IPS-20b (cell line): Measurements from ENCODE around the gene CACNA2D2.

Source experiments
- H3K27ac ChIP-seq: one replicate; pipeline ENCODE4 v1.5.1; 2013; ENCODE audit warnings: low read length
- H3K27me3 ChIP-seq: 2 replicates; pipeline ENCODE4 v1.6.1; 2013; ENCODE audit warnings: mild to moderate bottlenecking, low read length, inconsistent platforms; ENCODE audit not compliant: insufficient read depth
- H3K36me3 ChIP-seq: 2 replicates; pipeline ENCODE4 v1.6.1; 2013; ENCODE audit warnings: low read depth, mild to moderate bottlenecking, inconsistent platforms, low read length, moderate library complexity; ENCODE audit not compliant: insufficient read depth
- H3K4me1 ChIP-seq: 2 replicates; pipeline ENCODE4 v1.6.1; 2013; ENCODE audit warnings: mild to moderate bottlenecking, control low read depth, inconsistent platforms, low read length, moderate library complexity; ENCODE audit not compliant: insufficient read depth
- H3K4me3 ChIP-seq: 2 replicates; pipeline ENCODE4 v1.5.1; 2013; ENCODE audit warnings: mild to moderate bottlenecking, low read length, inconsistent platforms
- H3K9ac ChIP-seq: 2 replicates; pipeline ENCODE4 v1.6.1; 2013; ENCODE audit warnings: low read depth, mild to moderate bottlenecking, inconsistent platforms, low read length, moderate library complexity
- H3K9me3 ChIP-seq: 2 replicates; pipeline ENCODE4 v1.6.1; 2013; ENCODE audit warnings: mild to moderate bottlenecking, low read depth, low read length, inconsistent platforms; ENCODE audit not compliant: insufficient read depth

CACNA2D2 gene

DNA sequence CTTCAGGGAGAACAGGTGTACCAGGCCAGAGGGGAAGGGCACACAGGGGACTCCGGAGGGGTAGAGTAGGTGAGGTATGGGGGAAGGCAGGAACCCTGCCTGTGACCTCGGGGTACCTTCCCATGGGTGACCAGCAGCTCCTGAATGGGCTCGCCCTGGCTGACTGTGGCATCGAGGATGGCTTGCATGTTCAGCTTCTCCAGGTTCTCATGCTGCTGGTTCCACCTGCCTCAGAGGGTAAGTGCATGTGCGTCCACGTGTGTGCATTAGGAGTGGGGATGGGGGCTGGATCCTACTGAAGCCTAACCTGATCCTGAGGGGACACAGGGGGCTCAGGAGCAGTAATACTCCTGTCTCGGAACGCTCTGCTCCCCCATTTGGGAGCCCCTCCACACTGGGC lies 158.4 kb downstream of the CACNA2D2 start:
- peak overlapping the region; percentile 63 for H3K4me3 ChIP-seq
- H3K36me3 ChIP-seq, result peaks cover 7% of the 10 kb centered on the region
- no peak overlapping the region for H3K9ac ChIP-seq
- no peak overlapping the region for H3K27ac ChIP-seq
- H3K9me3 ChIP-seq, result no peaks in the 10 kb centered on the region
- H3K4me1 ChIP-seq, result no peaks in the 10 kb centered on the region
- H3K27me3 ChIP-seq, result peaks cover 66% of the 10 kb centered on the region

DNA sequence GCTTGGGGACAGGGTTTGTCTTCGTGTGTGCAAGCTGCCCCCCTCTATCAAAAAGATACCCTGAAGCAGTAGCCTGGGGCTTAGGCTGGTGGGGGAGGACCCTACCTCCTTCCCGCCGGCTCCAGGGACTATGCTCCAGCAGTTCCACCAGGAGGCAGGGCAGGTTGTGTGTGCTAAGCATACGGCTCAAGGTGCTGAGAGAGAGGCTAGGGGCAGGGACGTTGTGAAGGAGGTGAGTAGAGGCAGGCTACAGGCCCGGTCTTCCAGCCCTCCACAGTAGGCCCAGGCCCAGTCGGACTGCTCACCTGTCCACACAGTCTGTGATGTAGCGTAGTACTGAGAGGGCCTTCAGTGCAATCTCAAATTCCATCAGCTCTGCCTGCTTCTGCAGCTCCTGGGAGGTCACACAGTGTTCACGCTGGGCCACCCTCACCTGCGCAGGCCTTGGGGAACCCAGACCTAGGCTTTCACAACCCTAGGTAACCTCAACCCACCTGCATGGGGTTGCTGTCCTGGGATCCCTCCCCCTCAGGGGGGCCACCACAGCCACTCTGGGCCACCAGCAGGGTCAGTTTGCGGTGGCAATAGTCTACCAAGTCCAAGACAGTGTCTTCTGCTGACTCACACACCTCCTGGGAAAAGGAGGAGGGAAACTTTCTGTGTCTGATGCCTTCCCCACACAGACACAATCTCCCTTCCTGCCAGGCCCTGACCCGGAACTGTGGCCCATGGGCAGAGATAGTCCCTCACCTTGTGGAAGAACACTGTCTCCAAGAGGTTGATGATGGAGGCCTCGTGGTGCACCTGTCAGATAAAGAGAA lies 160.4 kb downstream of the CACNA2D2 start:
- Histone ChIP-seq H3K27me3 (peaks cover 86% of the 10 kb centered on the region), H3K27ac (no peak overlapping the region), H3K36me3 (no peaks in the 10 kb centered on the region), H3K4me3 (no peak overlapping the region), H3K9ac (no peak overlapping the region), H3K9me3 (no peaks in the 10 kb centered on the region), H3K4me1 (no peaks in the 10 kb centered on the region)

GRCh38 chr3:50341996-50342650 lies 161.3 kb downstream of the CACNA2D2 start:
- Histone ChIP-seq H3K9me3 (no peaks in the 10 kb centered on the region), H3K4me1 (no peaks in the 10 kb centered on the region), H3K27me3 (peaks cover 89% of the 10 kb centered on the region), H3K4me3 (no peak overlapping the region), H3K27ac (no peak overlapping the region), H3K36me3 (no peaks in the 10 kb centered on the region), H3K9ac (no peak overlapping the region)

- Histone ChIP-seq H3K4me3 (peak overlapping the region; percentile 61; the same call in 1 of the 2 replicates), H3K4me1 (no peaks in the 10 kb centered on the region), H3K9me3 (no peaks in the 10 kb centered on the region), H3K36me3 (no peaks in the 10 kb centered on the region), H3K9ac (no peak overlapping the region), H3K27ac (no peak overlapping the region), H3K27me3 (peaks cover 87% of the 10 kb centered on the region)
These were observed 161.9 kb downstream of the CACNA2D2 start for GRCh38 chr3:50341537-50341936.

DNA sequence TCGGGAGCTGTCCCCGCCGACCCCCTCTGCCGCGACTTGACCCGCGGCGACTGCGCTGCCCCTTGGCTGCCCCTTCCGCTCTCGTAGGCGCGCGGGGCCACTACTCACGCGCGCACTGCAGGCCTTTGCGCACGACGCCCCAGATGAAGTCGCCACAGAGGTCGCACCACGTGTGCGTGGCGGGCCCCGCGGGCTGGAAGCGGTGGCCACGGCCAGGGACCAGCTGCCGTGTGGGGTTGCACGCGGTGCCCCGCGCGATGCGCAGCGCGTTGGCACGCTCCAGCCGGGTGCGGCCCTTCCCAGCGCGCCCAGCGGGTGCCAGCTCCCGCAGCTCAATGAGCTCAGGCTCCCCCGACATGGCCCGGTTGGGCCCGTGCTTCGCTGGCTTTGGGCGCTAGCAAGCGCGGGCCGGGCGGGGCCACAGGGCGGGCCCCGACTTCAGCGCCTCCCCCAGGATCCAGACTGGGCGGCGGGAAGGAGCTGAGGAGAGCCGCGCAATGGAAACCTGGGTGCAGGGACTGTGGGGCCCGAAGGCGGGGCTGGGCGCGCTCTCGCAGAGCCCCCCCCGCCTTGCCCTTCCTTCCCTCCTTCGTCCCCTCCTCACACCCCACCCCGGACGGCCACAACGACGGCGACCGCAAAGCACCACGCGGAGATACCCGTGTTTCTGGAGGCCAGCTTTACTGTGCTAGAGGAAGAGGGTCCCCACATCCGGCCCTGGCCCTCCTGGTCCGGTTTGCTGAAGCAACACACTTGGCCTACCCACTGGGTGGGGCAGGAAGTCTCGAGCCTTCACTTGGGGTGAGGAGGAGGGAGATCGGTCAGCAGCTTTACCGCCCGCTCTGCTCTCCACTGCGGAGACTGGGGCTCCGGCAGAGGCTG lies 162.7 kb downstream of the CACNA2D2 start, which contains the start of gene RASSF1:
TSS of gene RASSF1 (minus strand) at position 389 of the 882 bp plus-strand sequence. CDS start at position 358, 31 bp downstream.
- Histone ChIP-seq H3K4me3 (peak within 1 kb of the TSS; percentile 61), H3K4me1 (no peaks in the 10 kb centered on the region), H3K27ac (no peak within 1 kb of the TSS), H3K27me3 (peaks cover 80% of the 10 kb centered on the region), H3K9me3 (no peaks in the 10 kb centered on the region), H3K36me3 (no peaks in the 10 kb centered on the region), H3K9ac (peak within 1 kb of the TSS; percentile 45; the same call in 1 of the 2 replicates)

DNA sequence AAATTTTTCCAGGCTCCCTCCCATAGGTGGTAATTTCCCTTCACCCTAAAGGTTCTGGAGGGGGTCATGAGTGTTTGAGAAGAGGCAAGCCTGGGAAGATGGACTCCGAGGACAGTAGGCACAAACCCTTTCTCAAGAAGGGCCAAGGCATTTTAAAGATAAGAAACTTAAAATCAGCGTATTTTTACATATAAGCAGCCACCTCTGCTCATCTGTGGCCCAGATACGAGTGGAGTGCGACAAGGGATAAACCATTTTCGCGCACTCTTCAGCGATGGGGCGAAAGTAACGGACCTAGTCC lies 163.3 kb downstream of the CACNA2D2 start:
- H3K27me3 ChIP-seq, result peaks cover 74% of the 10 kb centered on the region
- H3K4me1 ChIP-seq, result no peaks in the 10 kb centered on the region; the same call in 1 of the 2 replicates
- no peak overlapping the region for H3K9ac ChIP-seq

GRCh38 chr3:50339485-50340146 lies 163.8 kb downstream of the CACNA2D2 start:
- H3K4me1 ChIP-seq, result no peaks in the 10 kb centered on the region; the same call in 1 of the 2 replicates
- no peak overlapping the region for H3K27ac ChIP-seq
- peaks cover 2% of the 10 kb centered on the region; the same call in 1 of the 2 replicates for H3K36me3 ChIP-seq
- peaks cover 69% of the 10 kb centered on the region for H3K27me3 ChIP-seq
- peak overlapping the region; percentile 61 for H3K4me3 ChIP-seq
- H3K9me3 ChIP-seq, result no peaks in the 10 kb centered on the region
- H3K9ac ChIP-seq, result no peak overlapping the region

More for the DNA sequence above, 163.3 kb downstream of the CACNA2D2 start:
- Histone ChIP-seq H3K36me3 (no peaks in the 10 kb centered on the region), H3K9me3 (no peaks in the 10 kb centered on the region), H3K4me3 (peak overlapping the region; percentile 61), H3K27ac (no peak overlapping the region)

DNA sequence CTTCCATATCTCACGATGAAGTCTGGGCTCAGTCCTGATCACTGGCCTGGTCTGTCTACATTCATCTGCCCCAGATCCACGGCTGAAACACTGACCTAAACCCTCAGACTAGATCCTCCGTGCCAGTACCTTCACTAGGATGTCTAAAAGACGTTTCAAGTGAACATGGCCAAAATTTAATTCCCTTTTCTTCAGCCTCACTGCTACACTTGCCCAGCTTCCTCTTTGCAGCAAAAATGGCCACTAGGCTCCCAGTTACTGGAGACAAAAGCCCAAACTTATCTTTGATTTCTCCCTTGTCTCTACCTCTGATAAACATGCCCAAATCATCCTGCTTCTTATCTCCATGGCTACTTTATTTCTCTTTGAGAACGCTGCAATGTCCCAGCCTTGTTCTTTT lies 164.5 kb downstream of the CACNA2D2 start:
- peaks cover 63% of the 10 kb centered on the region for H3K27me3 ChIP-seq
- no peaks in the 10 kb centered on the region for H3K9me3 ChIP-seq
- H3K27ac ChIP-seq, result no peak overlapping the region
- no peaks in the 10 kb centered on the region; the same call in 1 of the 2 replicates for H3K4me1 ChIP-seq
- no peak overlapping the region for H3K4me3 ChIP-seq
- no peak overlapping the region for H3K9ac ChIP-seq
- peaks cover 7% of the 10 kb centered on the region; the same call in 1 of the 2 replicates for H3K36me3 ChIP-seq

GRCh38 chr3:50337175-50337861 lies 166.1 kb downstream of the CACNA2D2 start:
- Histone ChIP-seq H3K27ac (peak overlapping the region; percentile 7), H3K27me3 (peaks cover 46% of the 10 kb centered on the region), H3K4me1 (no peaks in the 10 kb centered on the region; the same call in 1 of the 2 replicates), H3K9me3 (no peaks in the 10 kb centered on the region), H3K4me3 (peak overlapping the region; percentile 90), H3K9ac (peak overlapping the region; percentile 90; the same call in 1 of the 2 replicates), H3K36me3 (peaks cover 16% of the 10 kb centered on the region)

- Histone ChIP-seq H3K4me1 (no peaks in the 10 kb centered on the region; the same call in 1 of the 2 replicates), H3K4me3 (peak overlapping the region; percentile 90), H3K9ac (peak overlapping the region; percentile 90), H3K27ac (peak overlapping the region; percentile 7), H3K36me3 (peaks cover 23% of the 10 kb centered on the region), H3K27me3 (peaks cover 39% of the 10 kb centered on the region), H3K9me3 (no peaks in the 10 kb centered on the region)
These were observed 166.8 kb downstream of the CACNA2D2 start for GRCh38 chr3:50336452-50337174.
